GM12873 (cell line): Measurements from ENCODE around the gene RNF212.

Experiments
- CTCF ChIP-seq: IDR thresholded peaks from 2 replicates; pipeline ENCODE4 v1.5.1; 2012; ENCODE audit warnings: low read depth, mild to moderate bottlenecking, moderate library complexity, low read length, control low read depth; ENCODE audit not compliant: insufficient read depth; ENCODE audit errors: missing control alignments

Gene RNF212

GRCh38 chr4:1052231-1052671, 61.1 kb downstream of the RNF212 start:
- TF ChIP-seq CTCF = no peak

GRCh38 chr4:1051472-1051871, 61.9 kb downstream of the RNF212 start:
- TF ChIP-seq CTCF = no peak

- peak; percentile 23 for TF ChIP-seq CTCF
These were observed 62.7 kb downstream of the RNF212 start for GRCh38 chr4:1050486-1051213.

- TF ChIP-seq CTCF = no peak
These were observed 63.8 kb downstream of the RNF212 start for GRCh38 chr4:1049591-1049905.

- no peak for TF ChIP-seq CTCF
These were observed 64.4 kb downstream of the RNF212 start for GRCh38 chr4:1048773-1049590.

- TF ChIP-seq CTCF = no peak
These were observed 65.2 kb downstream of the RNF212 start for GRCh38 chr4:1047976-1048772.
